Activated CD8-positive, alpha-beta T cell treated with anti-CD3 and anti-CD28 coated beads for 36 hours (primary cell): Measurements from ENCODE around the gene HAUS6. TPM values are rescaled to one million over a fixed set of nuclear protein-coding genes. Genes with fewer than 3 reads are reported as not detected.

Experiments
- ATAC-seq: fragments of 200-7000 bp; cut with Tn5 transposase; one replicate; pipeline ENCODE4 v1.10.0; 2021; ENCODE audit warnings: mild to moderate bottlenecking, moderate library complexity
- CTCF ChIA-PET: fragments of 350-600 bp; sonication (Branson Sonifier 250); formaldehyde crosslinking; loops from one replicate; lab custom pipeline; 2021; ENCODE audit warnings: antibody characterized with exemption; lab: Charles Lee
- POLR2A ChIA-PET: fragments of 350-600 bp; sonication (Branson Sonifier 250); formaldehyde crosslinking; loops from one replicate; lab custom pipeline; 2021; ENCODE audit warnings: antibody characterized with exemption; lab: Charles Lee
- DNase-seq: peaks from one replicate; pipeline ENCODE4 v3.0.0-alpha.2; 2020
- H3K27ac Mint-ChIP-seq: one replicate; pipeline ENCODE4 v1.8.0; 2021; ENCODE audit warnings: mild to moderate bottlenecking, mixed read lengths
- H3K27me3 Mint-ChIP-seq: one replicate; pipeline ENCODE4 v1.8.0; 2021; ENCODE audit warnings: mixed read lengths
- H3K36me3 Mint-ChIP-seq: one replicate; pipeline ENCODE4 v1.8.0; 2021; ENCODE audit warnings: low read depth, mixed read lengths
- H3K4me1 Mint-ChIP-seq: one replicate; pipeline ENCODE4 v1.8.0; 2021; ENCODE audit warnings: low read depth, mixed read lengths
- H3K4me3 Mint-ChIP-seq: one replicate; pipeline ENCODE4 v1.8.0; 2021; ENCODE audit warnings: mild to moderate bottlenecking, moderate library complexity, mixed read lengths
- H3K9me3 Mint-ChIP-seq: one replicate; pipeline ENCODE4 v1.8.0; 2021; ENCODE audit warnings: mixed read lengths
- intact Hi-C: fragments of 100-400 bp; cut with micrococcal nuclease; formaldehyde crosslinking; loops from one replicate; pipeline ENCODE4 v1.10.0; 2022
- total RNA-seq, 2 experiments: library from RNA; stranded (reverse); gene quantifications; one replicate each; pipeline ENCODE4 v1.2.3, GENCODE V29; 2021
- TF ChIP-seq, protein P1 (sequence below): fragments of 200-600 bp; IDR thresholded peaks from one replicate; pipeline ENCODE4 v1.8.0; 2022; ENCODE audit warnings: antibody characterized with exemption, mild to moderate bottlenecking

HAUS6 gene
- total RNA-seq, 2 experiments from 2014 or later: 30.8 to 35.8 TPM

DNA sequence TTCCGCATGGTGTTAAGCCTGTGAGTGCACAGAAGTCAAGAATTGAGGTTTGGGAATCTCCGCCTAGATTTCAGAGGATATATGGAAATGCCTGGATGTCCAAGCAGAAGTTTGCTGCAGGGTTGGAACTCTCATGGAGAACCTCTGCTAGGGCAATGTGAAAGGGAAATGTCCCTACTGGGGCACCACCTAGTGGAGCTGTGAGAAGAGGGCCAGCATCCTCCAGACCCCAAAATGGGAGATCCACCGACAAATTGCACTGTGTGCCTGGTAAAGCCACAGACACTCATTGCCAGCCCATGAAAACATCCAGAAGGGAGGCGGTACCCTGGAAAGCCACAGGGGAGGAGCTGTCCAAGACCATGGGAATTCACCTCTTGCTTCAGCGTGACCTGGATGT is 66.1 kb downstream of the HAUS6 start:
- intact Hi-C loops: no loop called here
- Mint-ChIP-seq H3K36me3 (no peaks in the 10 kb centered on the region), H3K27me3 (no peaks in the 10 kb centered on the region), H3K4me3 (no peak overlapping the region), H3K9me3 (no peaks in the 10 kb centered on the region), H3K27ac (no peak overlapping the region), H3K4me1 (no peaks in the 10 kb centered on the region)
- ChIA-PET POLR2A (no interaction called here), CTCF (interaction anchor here (1.0 to 1.4 kb wide), 3 partner anchors 12 to 428 kb away, joined by 4 to 7 read pairs (median 4); partner anchors contain the start of gene RRAGA)
- DNase-seq (peak; percentile 22), ATAC-seq (no peak)
- TF ChIP-seq, protein P1, sequence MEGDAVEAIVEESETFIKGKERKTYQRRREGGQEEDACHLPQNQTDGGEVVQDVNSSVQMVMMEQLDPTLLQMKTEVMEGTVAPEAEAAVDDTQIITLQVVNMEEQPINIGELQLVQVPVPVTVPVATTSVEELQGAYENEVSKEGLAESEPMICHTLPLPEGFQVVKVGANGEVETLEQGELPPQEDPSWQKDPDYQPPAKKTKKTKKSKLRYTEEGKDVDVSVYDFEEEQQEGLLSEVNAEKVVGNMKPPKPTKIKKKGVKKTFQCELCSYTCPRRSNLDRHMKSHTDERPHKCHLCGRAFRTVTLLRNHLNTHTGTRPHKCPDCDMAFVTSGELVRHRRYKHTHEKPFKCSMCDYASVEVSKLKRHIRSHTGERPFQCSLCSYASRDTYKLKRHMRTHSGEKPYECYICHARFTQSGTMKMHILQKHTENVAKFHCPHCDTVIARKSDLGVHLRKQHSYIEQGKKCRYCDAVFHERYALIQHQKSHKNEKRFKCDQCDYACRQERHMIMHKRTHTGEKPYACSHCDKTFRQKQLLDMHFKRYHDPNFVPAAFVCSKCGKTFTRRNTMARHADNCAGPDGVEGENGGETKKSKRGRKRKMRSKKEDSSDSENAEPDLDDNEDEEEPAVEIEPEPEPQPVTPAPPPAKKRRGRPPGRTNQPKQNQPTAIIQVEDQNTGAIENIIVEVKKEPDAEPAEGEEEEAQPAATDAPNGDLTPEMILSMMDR: no peak

DNA sequence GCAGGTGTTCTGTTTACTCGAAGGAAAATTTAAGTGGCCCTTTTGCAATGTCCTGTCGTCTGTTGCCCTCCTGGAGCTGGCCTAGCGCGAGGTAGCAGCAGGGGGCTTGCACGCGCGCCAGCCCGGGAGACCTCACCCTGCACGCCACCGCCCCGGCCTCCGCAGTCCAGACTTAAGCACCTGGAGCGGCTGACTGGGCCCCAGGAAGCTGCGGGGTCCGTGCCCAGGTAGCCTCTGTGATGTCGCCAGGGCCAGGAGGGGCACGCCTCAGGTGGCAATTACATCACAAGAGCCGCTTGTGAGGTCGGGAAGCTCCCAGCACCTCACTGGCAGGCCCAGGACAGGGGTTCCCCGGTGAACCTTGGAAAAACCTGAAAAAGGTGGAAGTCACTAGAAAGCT is 69.7 kb downstream of the HAUS6 start, which contains the start of gene SAXO1:
SAXO1 (minus strand) TSS at position 195 of the 400 bp plus-strand sequence. CDS start 301 bp downstream, outside the sequence.
- H3K36me3 Mint-ChIP-seq: no peaks in the 10 kb centered on the region
- TF ChIP-seq, protein P1: no peak
- ATAC-seq (no peak), DNase-seq (no peak)
- H3K4me3 Mint-ChIP-seq: no peak within 1 kb of the TSS
- CTCF ChIA-PET: interaction anchor here (1.4 to 1.8 kb wide), 3 partner anchors 141 to 1222 kb away, joined by 3 to 5 read pairs (median 4); no protein-coding TSS in a partner anchor
- H3K4me1 Mint-ChIP-seq: no peaks in the 10 kb centered on the region
- no peaks in the 10 kb centered on the region for H3K9me3 Mint-ChIP-seq
- intact Hi-C loops: loop anchor here (5.0 kb wide), 1 partner anchor 776 kb away; no protein-coding TSS in a partner anchor
- no peak within 1 kb of the TSS for H3K27ac Mint-ChIP-seq
- POLR2A ChIA-PET: no interaction called here
- peaks cover 7% of the 10 kb centered on the region for H3K27me3 Mint-ChIP-seq

DNA sequence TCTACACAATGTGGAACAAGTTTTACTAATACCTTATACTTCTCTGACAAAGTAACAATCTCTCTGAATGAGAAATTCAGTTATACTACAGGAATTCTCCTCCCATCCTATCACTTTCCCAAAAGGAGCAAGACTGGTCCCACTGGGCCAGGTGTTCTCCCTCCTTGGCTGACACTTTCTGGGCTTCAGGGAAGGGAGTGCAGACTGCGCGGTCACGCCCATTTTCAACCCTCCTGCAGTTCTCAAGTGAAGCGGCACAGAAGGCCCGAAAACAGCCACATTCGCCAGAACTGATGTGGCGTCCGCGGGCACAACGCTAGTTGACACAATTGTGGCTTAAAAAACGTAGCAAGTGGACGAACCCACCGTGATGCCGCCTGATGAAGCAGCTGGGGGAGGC is 70.3 kb downstream of the HAUS6 start:
- no peak for ATAC-seq
- H3K9me3 Mint-ChIP-seq: no peaks in the 10 kb centered on the region
- H3K27me3 Mint-ChIP-seq: peaks cover 7% of the 10 kb centered on the region
- intact Hi-C loops: loop anchor here (5.0 kb wide), 1 partner anchor 775 kb away; no protein-coding TSS in a partner anchor
- ChIA-PET POLR2A (no interaction called here), CTCF (interaction anchor here (1.8 kb wide), 1 partner anchor 142 kb away, joined by 4 read pairs; no protein-coding TSS in a partner anchor)
- H3K4me3 Mint-ChIP-seq: no peak overlapping the region
- no peak for DNase-seq
- TF ChIP-seq, protein P1: no peak
- no peak overlapping the region for H3K27ac Mint-ChIP-seq
- H3K4me1 Mint-ChIP-seq: no peaks in the 10 kb centered on the region
- no peaks in the 10 kb centered on the region for H3K36me3 Mint-ChIP-seq

DNA sequence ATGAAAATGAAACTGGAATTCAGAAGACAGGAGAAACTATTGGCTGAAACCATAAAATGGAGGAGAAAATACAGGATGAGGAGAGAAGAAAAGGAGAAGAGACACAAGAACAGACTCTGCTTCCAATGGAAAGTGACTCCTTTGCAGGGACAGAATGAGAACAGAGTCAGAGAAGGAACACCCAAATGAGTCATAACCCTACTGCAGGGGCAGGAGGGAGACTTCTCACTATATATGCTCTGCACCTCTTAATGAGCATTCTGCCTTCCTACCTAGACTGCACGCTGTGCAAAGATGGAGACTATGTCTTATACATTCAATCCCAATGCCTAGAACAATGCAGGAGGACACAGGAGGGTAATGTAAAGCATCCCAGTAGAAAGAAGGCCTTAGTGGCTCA is 71.8 kb downstream of the HAUS6 start:
- ChIA-PET CTCF (no interaction called here), POLR2A (no interaction called here)
- no peak overlapping the region for H3K27ac Mint-ChIP-seq
- intact Hi-C loops: loop anchor here (5.0 kb wide), 1 partner anchor 774 kb away; no protein-coding TSS in a partner anchor
- TF ChIP-seq, protein P1: no peak
- H3K27me3 Mint-ChIP-seq: peaks cover 7% of the 10 kb centered on the region
- no peaks in the 10 kb centered on the region for H3K36me3 Mint-ChIP-seq
- no peak overlapping the region for H3K4me3 Mint-ChIP-seq
- H3K9me3 Mint-ChIP-seq: no peaks in the 10 kb centered on the region
- no peak for DNase-seq
- no peak for ATAC-seq
- peaks cover 7% of the 10 kb centered on the region for H3K4me1 Mint-ChIP-seq

DNA sequence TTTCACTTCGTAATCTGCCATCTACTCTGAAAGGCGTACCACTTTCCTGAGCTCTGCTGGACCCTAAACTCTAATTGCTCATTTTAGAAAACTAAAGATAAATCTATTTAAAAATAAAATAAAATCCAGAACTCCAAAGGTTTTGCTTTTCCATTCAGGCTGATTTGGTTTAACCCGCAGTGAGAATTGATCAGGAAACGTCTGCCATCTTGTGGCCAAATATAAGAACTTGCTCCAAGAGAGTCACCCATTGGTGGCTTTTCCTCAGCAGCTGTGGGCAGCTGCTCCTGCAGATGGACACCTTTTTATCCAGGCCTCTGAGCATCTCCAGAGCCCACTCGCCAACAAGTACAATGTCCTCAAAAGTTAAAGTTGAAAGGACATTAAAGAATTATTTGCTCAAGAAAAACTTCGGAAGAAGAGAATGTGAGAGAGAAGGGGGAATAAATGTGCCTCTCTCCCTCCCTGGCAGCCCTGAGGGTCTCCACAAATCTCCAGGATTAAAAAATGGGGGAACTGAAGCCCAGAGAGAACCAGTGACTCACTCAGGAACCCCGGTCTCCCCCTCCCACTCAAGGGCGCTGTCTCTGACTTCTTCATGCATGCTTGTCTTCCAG is 73.8 kb downstream of the HAUS6 start:
- H3K4me3 Mint-ChIP-seq: no peak overlapping the region
- peaks cover 8% of the 10 kb centered on the region for H3K27me3 Mint-ChIP-seq
- ATAC-seq (peak; percentile 51), DNase-seq (peak; percentile 41)
- H3K4me1 Mint-ChIP-seq: peaks cover 7% of the 10 kb centered on the region
- ChIA-PET CTCF (interaction anchor here (0.7 to 4.8 kb wide), 36 partner anchors 9 to 1216 kb away, joined by 3 to 43 read pairs (median 3); partner anchors contain the start of gene RRAGA), POLR2A (no interaction called here)
- no peak overlapping the region for H3K27ac Mint-ChIP-seq
- H3K9me3 Mint-ChIP-seq: no peaks in the 10 kb centered on the region
- TF ChIP-seq, protein P1: peak; percentile 92
- intact Hi-C loops: no loop called here
- H3K36me3 Mint-ChIP-seq: no peaks in the 10 kb centered on the region
